ENCODE measurements around the gene SCAF4.

DNA sequence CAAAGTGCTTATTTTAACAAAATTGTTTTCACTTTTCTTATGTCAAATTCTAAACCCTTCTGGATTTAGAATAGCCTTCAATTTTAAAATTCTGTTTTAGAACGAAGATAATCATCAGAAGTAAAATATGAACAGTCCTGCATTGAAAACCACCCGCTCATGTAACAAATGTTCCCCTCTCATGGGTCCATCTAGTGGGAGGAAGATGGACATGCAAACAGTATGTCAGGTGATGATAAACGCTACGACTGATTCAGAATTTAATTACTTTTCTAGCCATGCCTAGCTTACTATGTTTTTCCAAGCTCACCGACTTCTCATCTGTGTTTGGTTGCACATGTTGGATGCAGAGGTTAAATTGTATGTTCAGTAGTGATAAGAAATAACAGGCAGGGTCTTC, 48.9 kb downstream of the SCAF4 start:
- TF ChIP-seq CTCF (conservative IDR thresholded peaks at IDR 0.05) (no peak; the same call in 1 of the 2 replicates), ZFX (IDR thresholded peaks at IDR 0.05) (no peak)

Measured in C4-2B (cell line).